ENCODE results near the gene IGF2BP3. TPM values are rescaled to one million over a fixed set of nuclear protein-coding genes. Genes with fewer than 3 reads are reported as not detected.
A peak's percentile ranks its signal among the peaks of the same experiment; 100 is the strongest.

IGF2BP3 gene
- total and polyA plus RNA-seq, 10 of the 15 experiments (the other 5 are each of a cell fraction or from before 2014, with no cell fraction given): 4.6 to 61.2 (median 36.9) TPM

DNA sequence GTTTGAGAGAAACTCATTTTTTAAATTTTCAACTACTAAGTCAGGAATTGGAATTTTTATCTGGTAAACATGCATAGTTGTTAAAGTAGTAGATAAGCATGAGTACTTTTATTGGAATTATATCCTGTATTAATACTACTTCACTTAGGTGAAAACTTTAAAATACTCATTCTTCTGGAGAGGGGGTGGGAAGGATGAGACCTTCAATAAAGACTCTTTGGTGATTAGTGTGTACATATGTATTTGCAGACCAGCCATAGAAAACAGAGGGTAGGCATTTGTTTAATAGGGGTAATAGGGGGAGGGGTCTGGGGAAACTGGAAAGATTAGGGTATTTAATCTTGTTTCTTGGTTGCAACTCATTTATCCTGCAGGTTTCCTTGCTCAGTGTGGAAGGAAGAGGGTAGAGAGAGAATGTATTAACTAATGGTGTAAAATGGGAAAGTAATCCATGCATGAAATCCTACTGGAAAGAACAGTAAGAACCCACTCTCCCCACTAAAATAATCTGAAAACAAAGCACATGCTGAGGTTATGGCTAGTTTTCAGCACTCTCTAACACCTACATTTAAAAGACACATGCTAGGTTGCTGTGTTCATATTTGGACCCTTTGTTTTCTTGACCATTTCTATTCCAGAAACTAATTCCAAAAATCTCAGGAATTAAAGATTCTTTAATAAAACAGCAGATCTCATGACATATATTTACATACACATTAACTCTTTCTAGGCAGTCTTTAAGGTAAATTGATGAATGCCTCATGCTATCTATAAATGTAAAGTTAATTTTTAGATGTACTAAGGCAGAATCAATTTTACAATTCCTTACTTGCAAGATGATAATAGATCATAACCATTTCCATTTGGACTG lies 6.2 kb upstream of the IGF2BP3 start:
- H3K79me2 ChIP-seq (ENCODE audit: control insufficient read depth, insufficient read depth, low read length): peaks cover 40% of the 10 kb centered on the region
- H4K20me1 ChIP-seq (ENCODE audit: control insufficient read depth, insufficient read depth): no peaks in the 10 kb centered on the region
- 0 out of 2 replicates have a peak overlapping the region, but pooled peaks have one; percentile 0 for H3K4me2 ChIP-seq (ENCODE audit: control insufficient read depth, insufficient read depth)
- H3K4me3 ChIP-seq: peak overlapping the region; percentile 25; the same call in 1 of the 2 replicates
- FAIRE-seq (no peak), ATAC-seq (no peak), DNase-seq (ENCODE audit: low read depth, low spot score) (no peak)
- no peak overlapping the region for H3K27ac ChIP-seq (ENCODE audit: control insufficient read depth, insufficient read depth)
- no peaks in the 10 kb centered on the region for H3K36me3 ChIP-seq (ENCODE audit: control insufficient read depth in 2 of 2, insufficient read depth in 2 of 2, low read length in 1 of 2)
- ChIA-PET SMC1A (ENCODE audit: uncharacterized antibody, unreplicated experiment) (interaction anchor here (0.8 to 1.6 kb wide), 4 partner anchors 15 to 118 kb away, joined by 3 to 6 read pairs (median 4); no protein-coding TSS in a partner anchor), CTCF (interaction anchor here (0.7 kb wide), 1 partner anchor 53 kb away, joined by 3 read pairs; no protein-coding TSS in a partner anchor), POLR2A (interaction anchor here (0.6 to 1.3 kb wide), 4 partner anchors 8 to 55 kb away, joined by 3 read pairs; no protein-coding TSS in a partner anchor), RAD21 (ENCODE audit: unreplicated experiment) (interaction anchor here (1.7 to 2.2 kb wide), 2 partner anchors 43 to 52 kb away, joined by 5 to 6 read pairs; no protein-coding TSS in a partner anchor)
- no peaks in the 10 kb centered on the region for H3K4me1 ChIP-seq (ENCODE audit: control insufficient read depth, insufficient read depth, low read length)
- H3K9ac ChIP-seq (ENCODE audit: control insufficient read depth, insufficient read depth, low read length): no peak overlapping the region
- intact Hi-C loops (cut with micrococcal nuclease; ENCODE audit: unreplicated experiment): no loop called here
- BruUV-seq (replicated peaks): no TSS peak
- H3K27me3 ChIP-seq (replicated peaks in 1 of 2; ENCODE audit: control insufficient read depth in 2 of 2, insufficient read depth in 2 of 2, low read length in 1 of 2): peaks cover 0 to 4% of the 10 kb centered on the region in 2 experiments; a peak in 1 of 4 replicates
- TF ChIP-seq BCL11A (IDR thresholded peaks at IDR 0.05; ENCODE audit: low read depth, low read length) (no peak), HCFC1 (IDR thresholded peaks at IDR 0.05; ENCODE audit: low read length) (no peak)
- in situ Hi-C loops (cut with MboI): no loop called here
- H2AFZ ChIP-seq (ENCODE audit: control insufficient read depth, low read depth, low read length): no peak overlapping the region
- no peaks in the 10 kb centered on the region for H3K9me3 ChIP-seq (replicated peaks; ENCODE audit: control insufficient read depth, insufficient read depth, low read length)

DNA sequence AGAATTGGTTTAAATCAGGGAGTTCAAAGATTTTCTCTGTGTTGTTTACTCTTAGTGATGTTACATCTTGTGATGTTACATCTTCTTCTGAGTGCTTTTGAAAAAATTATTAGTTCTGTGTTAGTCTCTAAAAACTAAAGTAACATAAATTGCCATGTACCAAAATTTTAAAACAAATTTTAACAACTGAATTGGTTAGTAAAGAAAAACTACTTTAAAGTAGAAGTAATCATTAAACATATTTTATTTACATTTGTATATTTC lies 5.2 kb upstream of the IGF2BP3 start:
- POLR2A ChIA-PET: no interaction called here
- intact Hi-C loops (cut with micrococcal nuclease; ENCODE audit: unreplicated experiment): no loop called here
- no peak for DNase-seq (ENCODE audit: low read depth, low spot score)
- ATAC-seq: no peak
- H3K9me3 ChIP-seq (replicated peaks; ENCODE audit: control insufficient read depth, insufficient read depth, low read length): no peaks in the 10 kb centered on the region
- peak overlapping the region; percentile 78; the same call in 1 of the 2 replicates for H3K27ac ChIP-seq (ENCODE audit: control insufficient read depth, insufficient read depth)
- SMC1A ChIA-PET (ENCODE audit: uncharacterized antibody, unreplicated experiment): interaction anchor here (1.0 to 1.5 kb wide), 4 partner anchors 28 to 118 kb away, joined by 3 to 7 read pairs (median 4); no protein-coding TSS in a partner anchor
- H3K9ac ChIP-seq (ENCODE audit: control insufficient read depth, insufficient read depth, low read length): peak overlapping the region; percentile 78
- FAIRE-seq: no peak
- H2AFZ ChIP-seq (ENCODE audit: control insufficient read depth, low read depth, low read length): no peak overlapping the region
- BruUV-seq (replicated peaks): no TSS peak
- H3K4me3 ChIP-seq: peak overlapping the region; percentile 89; the same call in 1 of the 2 replicates
- RAD21 ChIA-PET (ENCODE audit: unreplicated experiment): no interaction called here
- no peaks in the 10 kb centered on the region for H3K36me3 ChIP-seq (ENCODE audit: control insufficient read depth in 2 of 2, insufficient read depth in 2 of 2, low read length in 1 of 2)
- peaks cover 0 to 4% of the 10 kb centered on the region in 2 experiments; a peak in 1 of 4 replicates for H3K27me3 ChIP-seq (replicated peaks in 1 of 2; ENCODE audit: control insufficient read depth in 2 of 2, insufficient read depth in 2 of 2, low read length in 1 of 2)
- no peaks in the 10 kb centered on the region for H3K4me1 ChIP-seq (ENCODE audit: control insufficient read depth, insufficient read depth, low read length)
- H3K4me2 ChIP-seq (ENCODE audit: control insufficient read depth, insufficient read depth): no peak overlapping the region
- in situ Hi-C loops (cut with MboI): no loop called here
- TF ChIP-seq POLR2AphosphoS5 (IDR thresholded peaks at IDR 0.05; ENCODE audit: low read length) (no peak), NFIC (IDR thresholded peaks at IDR 0.05; ENCODE audit: low read depth, low read length) (no peak; the same call in 1 of the 2 replicates), ATF7 (IDR thresholded peaks at IDR 0.05; ENCODE audit: low read depth) (no peak), SRF (IDR thresholded peaks at IDR 0.05; ENCODE audit: low read depth in 2 of 2, low read length in 2 of 2) (no peak), SPI1 (IDR thresholded peaks at IDR 0.05; ENCODE audit: borderline replicate concordance, insufficient read depth, low read depth, low read length) (no peak), ZNF207 (IDR thresholded peaks at IDR 0.05; ENCODE audit: borderline replicate concordance) (no peak), RBBP5 (conservative IDR thresholded peaks at IDR 0.05) (no peak)
- TF ChIP-seq, protein P1, sequence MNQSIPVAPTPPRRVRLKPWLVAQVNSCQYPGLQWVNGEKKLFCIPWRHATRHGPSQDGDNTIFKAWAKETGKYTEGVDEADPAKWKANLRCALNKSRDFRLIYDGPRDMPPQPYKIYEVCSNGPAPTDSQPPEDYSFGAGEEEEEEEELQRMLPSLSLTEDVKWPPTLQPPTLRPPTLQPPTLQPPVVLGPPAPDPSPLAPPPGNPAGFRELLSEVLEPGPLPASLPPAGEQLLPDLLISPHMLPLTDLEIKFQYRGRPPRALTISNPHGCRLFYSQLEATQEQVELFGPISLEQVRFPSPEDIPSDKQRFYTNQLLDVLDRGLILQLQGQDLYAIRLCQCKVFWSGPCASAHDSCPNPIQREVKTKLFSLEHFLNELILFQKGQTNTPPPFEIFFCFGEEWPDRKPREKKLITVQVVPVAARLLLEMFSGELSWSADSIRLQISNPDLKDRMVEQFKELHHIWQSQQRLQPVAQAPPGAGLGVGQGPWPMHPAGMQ (IDR thresholded peaks at IDR 0.05; ENCODE audit: borderline replicate concordance): no peak
- peaks cover 43% of the 10 kb centered on the region for H3K79me2 ChIP-seq (ENCODE audit: control insufficient read depth, insufficient read depth, low read length)
- CTCF ChIA-PET: interaction anchor here (0.6 to 1.3 kb wide), 4 partner anchors 45 to 118 kb away, joined by 3 to 5 read pairs (median 3); no protein-coding TSS in a partner anchor
- no peaks in the 10 kb centered on the region for H4K20me1 ChIP-seq (ENCODE audit: control insufficient read depth, insufficient read depth)

Data from GM12878 (cell line).